HG03571 (cell line): ENCODE results near the gene TNFSF11.

Source experiments
- ATAC-seq: cut with Tn5 transposase; IDR thresholded peaks from one replicate; pipeline ENCODE4 v1.9.1; 2021; ENCODE audit not compliant: unreplicated experiment

The TNFSF11 gene

DNA sequence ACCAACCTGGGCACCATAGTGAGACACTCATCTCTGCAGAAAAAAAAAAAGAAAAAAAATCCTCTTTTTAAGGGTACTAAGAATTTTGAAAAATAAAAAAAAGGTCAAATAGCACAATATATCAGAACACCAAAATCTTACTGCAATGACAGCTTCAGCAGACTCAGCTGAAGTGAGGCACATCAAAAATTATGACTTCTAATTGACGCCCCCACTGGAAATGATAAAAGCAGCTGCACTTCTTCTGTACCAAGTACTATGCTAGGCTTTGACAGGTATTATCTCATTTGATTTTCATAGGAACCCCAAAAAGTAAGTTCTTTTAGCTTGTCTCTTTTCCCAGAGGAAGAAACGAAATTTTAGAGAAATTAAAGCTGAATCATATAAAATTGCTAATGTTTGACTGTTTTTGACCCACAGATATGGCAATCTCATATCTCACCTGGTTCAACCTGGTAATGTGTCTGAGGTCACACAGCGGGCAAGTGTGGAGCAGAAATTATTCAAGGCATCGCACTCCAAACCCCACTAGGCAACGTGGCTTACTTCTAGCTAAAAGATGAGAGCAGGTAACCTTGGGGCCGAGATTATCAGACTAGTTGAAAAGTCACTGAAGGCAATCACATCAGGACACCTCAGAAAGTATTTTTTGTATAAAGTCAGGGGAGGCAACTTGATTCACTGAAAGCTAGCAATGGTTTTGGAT, 78.1 kb downstream of the TNFSF11 start:
- ATAC-seq = no peak

DNA sequence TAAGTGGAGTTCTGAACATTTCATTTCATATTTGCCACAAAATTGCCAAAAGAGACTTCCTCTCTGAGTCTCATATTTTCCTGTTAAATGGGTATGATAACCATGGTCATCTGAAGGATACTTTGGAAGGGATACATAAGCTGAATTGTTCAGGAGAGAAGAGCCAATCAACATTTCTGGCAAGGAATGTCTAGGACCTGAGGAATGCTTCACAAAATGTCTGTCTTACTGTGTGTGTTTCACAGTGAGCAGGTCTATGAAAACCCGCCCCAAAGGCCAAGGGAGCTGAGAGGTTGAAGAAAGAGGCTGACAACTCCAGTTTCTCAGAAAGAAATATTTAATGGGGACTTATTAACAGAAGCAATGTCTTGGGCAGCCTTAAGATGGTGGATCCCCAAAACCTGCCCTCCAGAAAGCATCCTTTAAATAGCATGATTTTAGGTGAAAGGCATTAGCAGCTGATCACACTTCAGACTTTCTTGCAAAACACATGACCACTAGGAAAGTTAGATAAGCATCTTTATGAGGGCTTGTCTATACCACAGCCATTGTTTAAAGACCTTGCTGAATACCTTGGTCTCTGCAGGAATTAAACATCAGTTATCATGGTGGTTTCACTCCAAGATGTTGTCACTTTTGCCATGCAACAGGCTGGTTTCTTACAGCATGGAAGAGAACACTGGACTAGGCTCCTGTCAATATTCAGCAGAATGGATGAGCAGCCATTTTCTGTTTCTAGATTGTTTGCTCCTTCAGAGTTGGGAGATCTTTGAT, 78.9 kb downstream of the TNFSF11 start:
- ATAC-seq = no peak

DNA sequence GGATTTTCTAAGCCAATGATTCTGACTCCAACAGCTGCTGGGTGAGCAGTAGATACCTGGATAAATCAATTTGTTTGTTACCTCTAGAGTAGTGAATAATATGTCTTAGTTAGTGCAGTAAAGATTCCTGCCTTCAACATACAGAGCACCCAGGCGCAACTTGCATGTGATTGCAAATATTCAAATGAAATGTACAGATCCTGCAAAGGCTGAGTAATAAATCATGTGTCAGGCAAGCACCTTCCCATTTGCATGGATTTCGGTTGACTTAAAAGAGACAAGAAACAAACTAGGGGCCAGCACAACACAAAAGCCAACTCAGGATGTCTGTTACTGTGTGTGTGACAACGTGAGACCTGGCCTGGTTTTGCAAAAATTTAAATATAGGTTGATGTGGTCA, 79.7 kb downstream of the TNFSF11 start:
- ATAC-seq = no peak

DNA sequence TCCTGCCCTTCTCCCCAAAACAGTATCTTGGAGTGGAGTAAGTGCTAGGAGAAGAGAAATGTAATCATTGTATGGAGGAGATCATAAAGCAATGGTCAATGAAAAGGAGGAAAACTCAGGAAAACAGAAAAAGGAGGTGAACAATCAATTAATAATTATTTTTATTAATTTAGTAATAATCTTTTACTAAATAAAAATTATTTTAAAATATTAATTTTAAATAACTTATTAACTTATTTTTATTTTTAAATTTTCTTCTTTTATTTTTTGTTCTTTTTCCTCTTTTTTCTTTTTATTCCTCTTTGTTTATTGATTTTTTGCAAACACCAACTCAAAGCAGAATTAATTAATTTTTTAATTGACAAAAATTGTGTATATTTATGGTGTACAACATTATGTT, 80.3 kb downstream of the TNFSF11 start:
- no peak for ATAC-seq

DNA sequence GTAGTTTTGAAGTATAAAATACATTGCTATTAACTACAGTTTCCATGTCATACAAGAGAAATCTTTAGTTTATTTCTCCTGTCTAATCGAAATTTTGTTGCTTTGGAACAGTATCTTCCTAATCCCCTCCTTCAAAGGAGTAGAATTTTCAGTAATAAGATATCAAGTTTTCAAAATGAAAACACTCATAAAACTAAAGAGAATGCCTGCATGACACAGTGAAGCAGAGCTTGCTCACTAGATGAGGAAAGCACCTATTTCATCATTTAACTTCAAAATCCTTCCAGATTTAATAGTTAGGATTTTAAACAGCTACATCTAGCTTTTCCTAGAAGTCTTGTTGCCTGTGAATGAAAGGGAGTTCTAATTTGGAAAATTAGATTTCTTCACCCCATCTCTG, 80.8 kb downstream of the TNFSF11 start:
- ATAC-seq = no peak

DNA sequence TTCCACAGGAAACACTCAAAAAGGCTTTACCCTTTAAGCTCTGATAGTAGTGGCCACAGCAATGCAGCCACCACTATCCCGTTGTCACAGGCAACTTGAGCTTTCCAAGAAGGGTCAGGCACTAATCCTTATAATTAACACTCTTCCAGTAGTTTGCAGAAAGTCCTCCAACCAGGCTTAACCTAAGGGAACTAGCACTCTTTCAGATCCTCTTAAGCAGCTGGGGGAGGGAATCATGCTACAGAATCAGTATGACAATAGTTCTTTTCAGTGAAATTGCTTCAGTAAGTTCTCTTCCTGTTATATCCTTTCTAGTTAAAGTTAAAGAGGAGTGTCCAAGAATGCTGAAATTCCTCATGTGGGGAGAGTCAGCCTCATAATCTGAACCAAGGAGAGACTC, 82.2 kb downstream of the TNFSF11 start:
- ATAC-seq = no peak

DNA sequence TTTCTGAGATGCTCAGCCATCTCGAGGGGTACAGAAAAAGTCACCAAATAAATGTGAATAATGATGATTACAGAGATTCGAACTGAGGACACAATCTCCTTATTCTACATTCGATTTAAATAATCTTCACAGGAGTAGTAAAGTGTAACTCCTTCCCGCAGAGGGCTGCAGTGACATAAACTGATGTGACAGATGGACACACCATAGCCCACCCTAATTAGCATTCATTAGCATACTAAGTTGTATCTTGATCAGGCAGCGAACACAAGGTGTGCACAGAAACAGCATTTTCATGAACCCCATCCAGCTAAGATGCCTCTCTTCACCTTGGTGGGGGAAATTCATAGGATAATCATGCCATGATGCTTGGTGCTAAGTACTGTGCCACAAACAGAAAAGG, 83.0 kb downstream of the TNFSF11 start:
- no peak for ATAC-seq
